Esophagus squamous epithelium (tissue), 5 donors: Measurements from ENCODE around the gene CALM3. TPM values are rescaled to one million over a fixed set of nuclear protein-coding genes. Genes with fewer than 3 reads are reported as not detected.

ENCODE experiments used
- DNase-seq: peaks from one replicate; lab custom pipeline; 2025; lab: John Stamatoyannopoulos, UW
- H3K27ac ChIP-seq, 4 donors: fragments of 200-600 bp; sonication (generic); one replicate each; pipeline ENCODE4 v1.5.1; 2016 to 2019; ENCODE audit warnings: mild to moderate bottlenecking in 1 of 4
- H3K27me3 ChIP-seq, 4 donors: fragments of 200-600 bp; sonication (generic); 1 replicate in 3 of 4; 2 replicates in 1 of 4; pipeline versions ENCODE4 v1.5.1 to v1.6.0; 2017 to 2021; ENCODE audit warnings: antibody characterized with exemption in 1 of 4
- H3K36me3 ChIP-seq, 3 donors: fragments of 200-600 bp; sonication (generic); one replicate each; pipeline ENCODE4 v1.5.1; 2016 to 2019
- H3K4me1 ChIP-seq, 3 donors: fragments of 200-600 bp; sonication (generic); one replicate each; pipeline ENCODE4 v1.5.1; 2017 to 2019
- H3K4me3 ChIP-seq, 4 donors: fragments of 200-600 bp; sonication (generic); 1 replicate in 3 of 4; 2 replicates in 1 of 4; pipeline ENCODE4 v1.5.1; 2016 to 2019; ENCODE audit warnings: mild to moderate bottlenecking in 2 of 4, moderate library complexity in 1 of 4
- H3K9me3 ChIP-seq, 3 donors: fragments of 200-600 bp; sonication (generic); one replicate each; pipeline ENCODE4 v1.5.1; 2016 to 2019
- POLR2A ChIP-seq, 4 donors: fragments of 450-650 bp; IDR thresholded peaks; one replicate each; pipeline ENCODE4 v1.6.1; 2017; ENCODE audit warnings: antibody characterized with exemption in 4 of 4, mild to moderate bottlenecking in 4 of 4, moderate library complexity in 3 of 4
- WGBS, 2 donors: methylation state at CpG; one replicate each; pipeline ENCODE4 v1.1.5; 2018; 5-methylcytosine and 5-hydroxymethylcytosine counted together
- intact Hi-C: fragments of 100-400 bp; cut with DNase I; formaldehyde crosslinking; loops from one replicate; pipeline ENCODE4 v1.15.0; 2022
- total RNA-seq, 4 donors: library from RNA; depleted of rRNA; stranded (reverse); fragments of >200 nt; gene quantifications; one replicate each; pipeline ENCODE4 v1.1.0, GENCODE V29; 2016
- TF ChIP-seq, protein P1 (sequence below), 6 experiments: fragments of 450-650 bp in 4 of 6; fragments of 200-600 bp in 2 of 6; sonication (generic) in 2 of 6; IDR thresholded peaks; one replicate each; pipeline ENCODE4 v1.5.1; 2016 to 2019; ENCODE audit warnings: antibody characterized with exemption in 6 of 6, mild to moderate bottlenecking in 4 of 6, moderate library complexity in 4 of 6
- donor health status: DM: yes; HTN: yes; CAD: no.

CALM3 gene
- total RNA-seq, 4 donors from 2014 or later, result 61.9 to 147 (median 84.6) TPM

- WGBS, 2 donors, result 53 to 60% methylated on average over 11 of the region's 11 CpGs
- H3K27ac ChIP-seq, result no peak overlapping the region
- H3K4me1 ChIP-seq, result no peaks in the 10 kb centered on the region
- no peak overlapping the region for H3K4me3 ChIP-seq
- DNase-seq, result no peak
- intact Hi-C loops, result no loop called here
- H3K9me3 ChIP-seq, result no peaks in the 10 kb centered on the region
- no peak for TF ChIP-seq POLR2A (IDR thresholded peaks at IDR 0.05)
- TF ChIP-seq, protein P1, sequence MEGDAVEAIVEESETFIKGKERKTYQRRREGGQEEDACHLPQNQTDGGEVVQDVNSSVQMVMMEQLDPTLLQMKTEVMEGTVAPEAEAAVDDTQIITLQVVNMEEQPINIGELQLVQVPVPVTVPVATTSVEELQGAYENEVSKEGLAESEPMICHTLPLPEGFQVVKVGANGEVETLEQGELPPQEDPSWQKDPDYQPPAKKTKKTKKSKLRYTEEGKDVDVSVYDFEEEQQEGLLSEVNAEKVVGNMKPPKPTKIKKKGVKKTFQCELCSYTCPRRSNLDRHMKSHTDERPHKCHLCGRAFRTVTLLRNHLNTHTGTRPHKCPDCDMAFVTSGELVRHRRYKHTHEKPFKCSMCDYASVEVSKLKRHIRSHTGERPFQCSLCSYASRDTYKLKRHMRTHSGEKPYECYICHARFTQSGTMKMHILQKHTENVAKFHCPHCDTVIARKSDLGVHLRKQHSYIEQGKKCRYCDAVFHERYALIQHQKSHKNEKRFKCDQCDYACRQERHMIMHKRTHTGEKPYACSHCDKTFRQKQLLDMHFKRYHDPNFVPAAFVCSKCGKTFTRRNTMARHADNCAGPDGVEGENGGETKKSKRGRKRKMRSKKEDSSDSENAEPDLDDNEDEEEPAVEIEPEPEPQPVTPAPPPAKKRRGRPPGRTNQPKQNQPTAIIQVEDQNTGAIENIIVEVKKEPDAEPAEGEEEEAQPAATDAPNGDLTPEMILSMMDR (IDR thresholded peaks at IDR 0.05), result no peak
- H3K36me3 ChIP-seq, result no peaks in the 10 kb centered on the region
- no peaks in the 10 kb centered on the region for H3K27me3 ChIP-seq
Observed at GRCh38 chr19:46574533-46574932, 26.6 kb upstream of the CALM3 start.

DNA sequence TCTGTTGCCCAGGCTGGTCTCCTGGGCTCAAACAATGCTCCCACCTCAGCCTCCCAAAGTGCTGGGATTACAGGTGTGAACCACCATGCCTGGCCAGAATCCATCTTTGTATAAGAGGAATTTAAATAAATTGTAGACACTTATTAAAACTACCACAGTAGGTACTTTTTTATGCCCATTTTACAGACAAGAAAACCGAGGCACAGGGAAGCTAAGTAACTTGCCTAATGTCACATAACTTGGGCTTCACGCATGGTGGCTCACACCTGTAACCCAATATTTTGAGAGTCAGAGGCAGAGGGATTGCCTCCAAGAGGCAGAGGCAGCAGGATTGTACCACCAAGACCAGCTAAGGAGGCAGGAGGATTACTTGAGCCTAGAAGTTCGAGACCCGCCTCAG, 22.7 kb upstream of the CALM3 start:
- WGBS, 2 donors, result 91 to 92% methylated on average over 4 of the region's 4 CpGs
- TF ChIP-seq POLR2A (IDR thresholded peaks at IDR 0.05), result no peak
- TF ChIP-seq, protein P1 (IDR thresholded peaks at IDR 0.05), result no peak
- intact Hi-C loops, result no loop called here
- Histone ChIP-seq H3K4me3 (no peak overlapping the region), H3K27ac (no peak overlapping the region), H3K4me1 (no peaks in the 10 kb centered on the region), H3K9me3 (no peaks in the 10 kb centered on the region), H3K27me3 (no peaks in the 10 kb centered on the region), H3K36me3 (no peaks in the 10 kb centered on the region)
- DNase-seq, result no peak

DNA sequence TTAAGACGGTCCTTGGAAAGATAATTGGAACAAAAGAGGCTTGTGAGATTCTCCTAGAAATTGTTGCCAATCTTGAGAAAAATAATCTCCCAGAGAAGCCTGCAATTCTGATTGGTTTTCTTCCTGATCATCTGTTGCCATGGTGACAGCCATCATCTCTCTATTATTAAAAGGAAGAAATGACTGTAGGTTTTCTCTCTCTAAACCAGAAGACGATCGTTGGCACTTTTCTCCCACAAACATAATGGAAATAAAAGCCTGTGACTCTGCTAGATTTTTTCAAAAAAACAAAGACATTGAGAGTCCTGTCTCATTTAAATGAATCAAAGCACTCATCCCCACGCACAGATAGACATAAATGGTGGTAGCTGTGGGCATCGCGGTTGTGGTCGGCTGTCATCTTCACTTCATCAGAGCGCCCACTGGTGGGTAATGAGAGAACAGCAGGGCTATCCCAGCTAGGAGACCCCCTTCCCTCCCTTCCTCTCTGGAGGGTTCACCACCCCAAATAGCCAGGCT, 21.7 kb upstream of the CALM3 start:
- Histone ChIP-seq H3K27me3 (no peaks in the 10 kb centered on the region), H3K36me3 (no peaks in the 10 kb centered on the region), H3K4me1 (no peaks in the 10 kb centered on the region), H3K9me3 (no peaks in the 10 kb centered on the region), H3K27ac (no peak overlapping the region), H3K4me3 (no peak overlapping the region)
- intact Hi-C loops, result no loop called here
- no peak for DNase-seq
- WGBS, 2 donors, result 42 to 43% methylated on average over 7 to 8 of the region's 8 CpGs
- TF ChIP-seq POLR2A (IDR thresholded peaks at IDR 0.05), result no peak
- TF ChIP-seq, protein P1 (IDR thresholded peaks at IDR 0.05), result no peak

- Histone ChIP-seq H3K9me3 (no peaks in the 10 kb centered on the region), H3K4me1 (no peaks in the 10 kb centered on the region), H3K27me3 (no peaks in the 10 kb centered on the region), H3K36me3 (no peaks in the 10 kb centered on the region), H3K27ac (no peak overlapping the region), H3K4me3 (no peak overlapping the region)
- intact Hi-C loops, result no loop called here
- TF ChIP-seq POLR2A (IDR thresholded peaks at IDR 0.05), result no peak
- TF ChIP-seq, protein P1 (IDR thresholded peaks at IDR 0.05), result no peak
- WGBS, 2 donors, result 73 to 76% methylated on average over 2 of the region's 2 CpGs
- DNase-seq, result no peak
Observed at GRCh38 chr19:46580247-46580646, 20.9 kb upstream of the CALM3 start.

GRCh38 chr19:46585539-46585938, 15.6 kb upstream of the CALM3 start:
- WGBS, 2 donors, result 85 to 90% methylated on average over 1 of the region's 1 CpG
- H3K27me3 ChIP-seq, result no peaks in the 10 kb centered on the region
- TF ChIP-seq, protein P1 (IDR thresholded peaks at IDR 0.05), result no peak
- no peak for TF ChIP-seq POLR2A (IDR thresholded peaks at IDR 0.05)

More at GRCh38 chr19:46585539-46585938, 15.6 kb upstream of the CALM3 start:
- no peaks in the 10 kb centered on the region for H3K9me3 ChIP-seq
- H3K4me1 ChIP-seq, result no peaks in the 10 kb centered on the region
- H3K4me3 ChIP-seq, result no peak overlapping the region
- H3K36me3 ChIP-seq, result no peaks in the 10 kb centered on the region
- DNase-seq, result no peak
- intact Hi-C loops, result no loop called here
- H3K27ac ChIP-seq, result no peak overlapping the region
